Measurements from ENCODE around the gene HTRA1. TPM values are rescaled to one million over a fixed set of nuclear protein-coding genes. Genes with fewer than 3 reads are reported as not detected.

The HTRA1 gene
- total RNA-seq, 4 donors from 2014 or later, result 14.2 to 23.2 (median 17.2) TPM

- TF ChIP-seq POLR2A (IDR thresholded peaks at IDR 0.05), result no peak
- TF ChIP-seq, protein P1, sequence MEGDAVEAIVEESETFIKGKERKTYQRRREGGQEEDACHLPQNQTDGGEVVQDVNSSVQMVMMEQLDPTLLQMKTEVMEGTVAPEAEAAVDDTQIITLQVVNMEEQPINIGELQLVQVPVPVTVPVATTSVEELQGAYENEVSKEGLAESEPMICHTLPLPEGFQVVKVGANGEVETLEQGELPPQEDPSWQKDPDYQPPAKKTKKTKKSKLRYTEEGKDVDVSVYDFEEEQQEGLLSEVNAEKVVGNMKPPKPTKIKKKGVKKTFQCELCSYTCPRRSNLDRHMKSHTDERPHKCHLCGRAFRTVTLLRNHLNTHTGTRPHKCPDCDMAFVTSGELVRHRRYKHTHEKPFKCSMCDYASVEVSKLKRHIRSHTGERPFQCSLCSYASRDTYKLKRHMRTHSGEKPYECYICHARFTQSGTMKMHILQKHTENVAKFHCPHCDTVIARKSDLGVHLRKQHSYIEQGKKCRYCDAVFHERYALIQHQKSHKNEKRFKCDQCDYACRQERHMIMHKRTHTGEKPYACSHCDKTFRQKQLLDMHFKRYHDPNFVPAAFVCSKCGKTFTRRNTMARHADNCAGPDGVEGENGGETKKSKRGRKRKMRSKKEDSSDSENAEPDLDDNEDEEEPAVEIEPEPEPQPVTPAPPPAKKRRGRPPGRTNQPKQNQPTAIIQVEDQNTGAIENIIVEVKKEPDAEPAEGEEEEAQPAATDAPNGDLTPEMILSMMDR (IDR thresholded peaks at IDR 0.05 in 4 of 5, conservative IDR thresholded peaks at IDR 0.05 in 1 of 5), result no peak
- intact Hi-C loops (cut with DNase I; ENCODE audit: low total_unique reads) (no loop called here), in situ Hi-C loops (cut with MboI; ENCODE audit: low sequenced_read_pairs in 4 of 4) (loop anchor here in 1 of 4 donors (25.0 kb wide), 1 partner anchor 115 kb away; the partner anchor contains the start of gene DMBT1)
- no peak overlapping the region for H3K27ac ChIP-seq
- no peaks in the 10 kb centered on the region for H3K27me3 ChIP-seq
- H3K4me3 ChIP-seq, result no peak overlapping the region
- DNase-seq, result no peak
- peaks cover 25 to 27% of the 10 kb centered on the region in 2 donors for H3K4me1 ChIP-seq
- no peaks in the 10 kb centered on the region for H3K9me3 ChIP-seq
- ATAC-seq, result peak in 1 of 2 donors; percentile 39
- no peaks in the 10 kb centered on the region for H3K36me3 ChIP-seq
These were observed 14.5 kb upstream of the HTRA1 start for GRCh38 chr10:122446668-122447423.

DNA sequence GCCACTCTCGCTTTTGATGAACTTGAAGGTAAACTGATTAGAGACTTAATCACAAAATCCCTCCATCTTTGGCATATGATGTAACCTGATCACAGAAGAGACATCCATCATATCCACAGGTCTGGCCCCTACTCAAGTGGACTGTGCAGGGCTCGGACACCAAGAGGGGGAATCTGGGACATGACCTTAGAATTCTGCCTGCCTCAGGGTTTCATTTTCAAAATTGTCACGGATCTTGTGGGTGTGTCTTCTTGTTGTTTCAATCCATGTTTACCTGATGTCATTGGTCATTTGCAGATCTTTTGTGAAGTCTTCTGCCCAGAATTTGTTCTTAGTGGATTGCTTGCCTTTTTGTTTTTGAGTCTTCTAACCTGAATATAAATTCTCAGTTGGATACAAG lies 12.8 kb upstream of the HTRA1 start:
- Histone ChIP-seq H3K27ac (no peak overlapping the region), H3K27me3 (no peaks in the 10 kb centered on the region), H3K36me3 (no peaks in the 10 kb centered on the region), H3K4me1 (peaks cover 25 to 27% of the 10 kb centered on the region in 2 donors), H3K9me3 (no peaks in the 10 kb centered on the region), H3K4me3 (no peak overlapping the region)
- ATAC-seq (no peak), DNase-seq (no peak)
- TF ChIP-seq, protein P1 (IDR thresholded peaks at IDR 0.05 in 4 of 5, conservative IDR thresholded peaks at IDR 0.05 in 1 of 5), result no peak
- TF ChIP-seq POLR2A (IDR thresholded peaks at IDR 0.05), result no peak
- in situ Hi-C loops (cut with MboI; ENCODE audit: low sequenced_read_pairs in 4 of 4) (loop anchor here in 1 of 4 donors (25.0 kb wide), 1 partner anchor 114 kb away; the partner anchor contains the start of gene DMBT1), intact Hi-C loops (cut with DNase I; ENCODE audit: low total_unique reads) (no loop called here)

DNA sequence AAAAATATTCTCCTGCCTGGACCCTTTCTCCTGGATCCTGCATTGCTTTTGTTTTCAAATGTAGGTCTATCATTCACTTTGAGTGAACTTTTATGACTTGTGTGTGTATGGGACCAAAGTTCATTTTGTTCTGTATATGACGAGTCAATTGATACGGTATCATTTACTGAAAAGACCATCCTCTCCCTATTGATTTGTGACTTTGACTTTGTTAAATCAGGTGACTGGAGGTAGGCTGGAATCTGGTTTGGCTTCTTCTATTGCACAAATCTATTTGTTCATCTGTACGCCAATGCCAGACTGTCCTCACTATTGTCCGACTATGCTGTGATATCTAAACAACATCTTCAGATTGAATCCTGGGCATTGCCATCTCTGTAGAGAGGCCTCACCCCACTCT lies 12.2 kb upstream of the HTRA1 start:
- DNase-seq (no peak), ATAC-seq (no peak)
- in situ Hi-C loops (cut with MboI; ENCODE audit: low sequenced_read_pairs in 4 of 4), result loop anchor here in 1 of 4 donors (25.0 kb wide), 1 partner anchor 113 kb away; the partner anchor contains the start of gene DMBT1
- no peak for TF ChIP-seq POLR2A (IDR thresholded peaks at IDR 0.05)
- TF ChIP-seq, protein P1 (IDR thresholded peaks at IDR 0.05 in 4 of 5, conservative IDR thresholded peaks at IDR 0.05 in 1 of 5), result no peak
- no peaks in the 10 kb centered on the region for H3K27me3 ChIP-seq
- no peaks in the 10 kb centered on the region for H3K9me3 ChIP-seq
- peaks cover 25 to 27% of the 10 kb centered on the region in 2 donors for H3K4me1 ChIP-seq
- no peak overlapping the region for H3K27ac ChIP-seq
- H3K36me3 ChIP-seq, result no peaks in the 10 kb centered on the region
- no peak overlapping the region for H3K4me3 ChIP-seq
- intact Hi-C loops (cut with DNase I; ENCODE audit: low total_unique reads), result no loop called here

DNA sequence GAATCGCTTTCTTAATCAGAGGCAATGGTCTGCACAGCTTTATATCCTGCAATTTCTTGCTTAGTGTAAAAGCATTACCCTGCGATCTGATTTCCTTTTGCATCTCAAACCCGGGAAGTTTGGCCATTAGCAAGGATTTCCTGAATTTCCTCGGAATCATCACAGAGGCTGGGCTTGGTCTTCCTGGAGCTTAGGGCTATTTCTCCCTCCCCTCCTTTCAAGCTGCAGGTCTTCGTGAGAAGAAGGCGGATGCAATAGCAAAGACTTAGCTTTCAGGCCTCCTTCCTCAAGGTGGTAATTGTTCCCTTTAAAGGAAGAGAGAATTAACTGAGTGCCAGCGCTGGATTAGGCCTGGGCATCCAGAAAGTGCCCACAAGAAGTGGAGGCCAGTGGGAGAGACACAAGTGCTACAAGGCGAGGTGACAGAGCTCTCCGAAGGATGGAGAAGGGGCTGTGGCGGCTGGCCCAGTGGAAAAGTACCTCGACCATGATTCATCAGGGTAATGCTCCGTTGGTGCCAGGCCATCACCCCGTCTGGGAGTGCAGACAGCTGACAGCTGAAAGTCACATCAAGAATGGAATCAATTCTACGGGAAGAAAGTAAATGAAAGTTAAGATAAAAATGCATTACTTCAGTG lies 10.9 kb upstream of the HTRA1 start:
- ATAC-seq (peak; percentile 21 to 29), DNase-seq (no peak)
- intact Hi-C loops (cut with DNase I; ENCODE audit: low total_unique reads), result no loop called here
- Histone ChIP-seq H3K36me3 (no peaks in the 10 kb centered on the region), H3K4me3 (no peak overlapping the region), H3K9me3 (no peaks in the 10 kb centered on the region), H3K27me3 (no peaks in the 10 kb centered on the region), H3K27ac (no peak overlapping the region), H3K4me1 (peaks cover 25 to 27% of the 10 kb centered on the region in 2 donors)
- in situ Hi-C loops (cut with MboI; ENCODE audit: low sequenced_read_pairs in 4 of 4), result loop anchor here in 1 of 4 donors (10.0 kb wide), 1 partner anchor 114 kb away; the partner anchor contains the start of gene DMBT1
- TF ChIP-seq, protein P1 (IDR thresholded peaks at IDR 0.05 in 4 of 5, conservative IDR thresholded peaks at IDR 0.05 in 1 of 5), result no peak
- TF ChIP-seq POLR2A (IDR thresholded peaks at IDR 0.05), result no peak
